ENCODE measurements around the gene OAT. TPM values are rescaled to one million over a fixed set of nuclear protein-coding genes. Genes with fewer than 3 reads are reported as not detected.

OAT gene
- total RNA-seq, 6 experiments from 2014 or later = 5.2 to 43.8 (median 20.1) TPM

- Histone ChIP-seq H3K27me3 (no peaks in the 10 kb centered on the region), H3K36me3 (no peaks in the 10 kb centered on the region)
Measured at GRCh38 chr10:124353896-124354295, 64.8 kb downstream of the OAT start.

GRCh38 chr10:124353091-124353815 lies 65.5 kb downstream of the OAT start:
- no peaks in the 10 kb centered on the region for H3K9me3 ChIP-seq
- H3K4me1 ChIP-seq = peaks cover 0 to 15% (median 3%) of the 10 kb centered on the region in 4 donors
- intact Hi-C loops (cut with DNase I) = no loop called here
- no peak for TF ChIP-seq POLR2A (IDR thresholded peaks at IDR 0.05)
- TF ChIP-seq, protein P1, sequence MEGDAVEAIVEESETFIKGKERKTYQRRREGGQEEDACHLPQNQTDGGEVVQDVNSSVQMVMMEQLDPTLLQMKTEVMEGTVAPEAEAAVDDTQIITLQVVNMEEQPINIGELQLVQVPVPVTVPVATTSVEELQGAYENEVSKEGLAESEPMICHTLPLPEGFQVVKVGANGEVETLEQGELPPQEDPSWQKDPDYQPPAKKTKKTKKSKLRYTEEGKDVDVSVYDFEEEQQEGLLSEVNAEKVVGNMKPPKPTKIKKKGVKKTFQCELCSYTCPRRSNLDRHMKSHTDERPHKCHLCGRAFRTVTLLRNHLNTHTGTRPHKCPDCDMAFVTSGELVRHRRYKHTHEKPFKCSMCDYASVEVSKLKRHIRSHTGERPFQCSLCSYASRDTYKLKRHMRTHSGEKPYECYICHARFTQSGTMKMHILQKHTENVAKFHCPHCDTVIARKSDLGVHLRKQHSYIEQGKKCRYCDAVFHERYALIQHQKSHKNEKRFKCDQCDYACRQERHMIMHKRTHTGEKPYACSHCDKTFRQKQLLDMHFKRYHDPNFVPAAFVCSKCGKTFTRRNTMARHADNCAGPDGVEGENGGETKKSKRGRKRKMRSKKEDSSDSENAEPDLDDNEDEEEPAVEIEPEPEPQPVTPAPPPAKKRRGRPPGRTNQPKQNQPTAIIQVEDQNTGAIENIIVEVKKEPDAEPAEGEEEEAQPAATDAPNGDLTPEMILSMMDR (IDR thresholded peaks at IDR 0.05) = no peak
- no peak for ATAC-seq
- no peak for DNase-seq
- H3K36me3 ChIP-seq = no peaks in the 10 kb centered on the region
- no peak overlapping the region for H3K27ac ChIP-seq
- no peak overlapping the region for H3K4me3 ChIP-seq
- WGBS (ENCODE audit: insufficient coverage, low coverage, low lambda C conversion rate, missing lambda C conversion rate) = 57% methylated on average over 4 of the region's 15 CpGs
- no peaks in the 10 kb centered on the region for H3K27me3 ChIP-seq

More at GRCh38 chr10:124353896-124354295, 64.8 kb downstream of the OAT start:
- ATAC-seq (no peak), DNase-seq (no peak)
- intact Hi-C loops (cut with DNase I) = no loop called here
- Histone ChIP-seq H3K4me1 (peaks cover 0 to 15% (median 3%) of the 10 kb centered on the region in 4 donors), H3K4me3 (no peak overlapping the region), H3K9me3 (no peaks in the 10 kb centered on the region), H3K27ac (no peak overlapping the region)
- WGBS (ENCODE audit: insufficient coverage, low coverage, low lambda C conversion rate, missing lambda C conversion rate) = 75% methylated on average over 5 of the region's 11 CpGs
- TF ChIP-seq, protein P1 (IDR thresholded peaks at IDR 0.05) = no peak
- TF ChIP-seq POLR2A (IDR thresholded peaks at IDR 0.05) = no peak

DNA sequence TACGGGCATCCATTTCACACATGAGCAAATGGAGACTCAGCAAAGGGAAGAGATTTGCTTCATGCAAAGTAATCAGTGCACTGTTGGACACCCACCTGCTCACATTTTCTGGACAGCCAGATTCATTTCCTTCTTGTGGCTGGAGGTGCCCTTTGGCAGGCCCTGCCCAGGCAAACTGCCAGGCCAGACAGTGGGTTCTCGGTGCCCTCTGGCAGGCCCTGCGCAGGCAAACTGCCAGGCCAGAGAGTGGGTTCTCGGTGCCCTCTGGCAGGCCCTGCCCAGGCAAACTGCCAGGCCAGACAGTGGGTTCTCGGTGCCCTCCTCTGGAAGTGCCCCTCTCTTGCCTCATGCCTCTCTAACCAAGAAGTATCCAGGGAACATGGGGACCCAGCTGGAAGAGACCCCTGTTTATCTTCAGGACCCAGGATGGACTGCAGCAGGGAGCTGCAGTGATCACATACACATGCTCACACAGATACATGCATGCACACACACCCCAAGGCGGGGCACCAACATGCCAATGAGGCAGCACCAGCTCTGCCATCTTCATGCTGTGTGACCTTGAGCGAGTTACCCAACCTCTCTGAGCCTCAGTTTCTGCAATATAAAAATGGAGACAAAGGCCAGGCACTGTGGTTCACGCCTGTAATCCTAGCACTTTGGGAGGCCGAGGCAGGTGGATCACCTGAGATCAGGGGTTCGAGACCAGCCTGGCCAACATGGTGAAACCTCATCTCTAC lies 67.1 kb downstream of the OAT start:
- peak; percentile 14 to 69 (median 34) for ATAC-seq
- whole genome bisulfite sequencing (ENCODE audit: insufficient coverage, low coverage, low lambda C conversion rate, missing lambda C conversion rate) = 63% methylated on average over 3 of the region's 10 CpGs
- no peaks in the 10 kb centered on the region for H3K27me3 ChIP-seq
- H3K9me3 ChIP-seq = no peaks in the 10 kb centered on the region
- no peak overlapping the region for H3K27ac ChIP-seq
- TF ChIP-seq POLR2A (IDR thresholded peaks at IDR 0.05) = no peak
- intact Hi-C loops (cut with DNase I) = no loop called here
- H3K4me1 ChIP-seq = peaks cover 0 to 11% (median 3%) of the 10 kb centered on the region in 4 donors
- no peak overlapping the region for H3K4me3 ChIP-seq
- DNase-seq = peak in 2 of 3 donors; percentile 69 to 72
- no peaks in the 10 kb centered on the region for H3K36me3 ChIP-seq

- Histone ChIP-seq H3K36me3 (no peaks in the 10 kb centered on the region), H3K27me3 (no peaks in the 10 kb centered on the region), H3K9me3 (no peaks in the 10 kb centered on the region), H3K4me3 (no peak overlapping the region), H3K4me1 (peaks cover 0 to 11% (median 3%) of the 10 kb centered on the region in 4 donors), H3K27ac (no peak overlapping the region)
- intact Hi-C loops (cut with DNase I) = no loop called here
- TF ChIP-seq POLR2A (IDR thresholded peaks at IDR 0.05) = no peak
- TF ChIP-seq, protein P1 (IDR thresholded peaks at IDR 0.05) = no peak
- DNase-seq (no peak), ATAC-seq (no peak)
- 96% methylated on average over 7 of the region's 8 CpGs for WGBS (ENCODE audit: insufficient coverage, low coverage, low lambda C conversion rate, missing lambda C conversion rate)
Measured at GRCh38 chr10:124350806-124351205, 67.9 kb downstream of the OAT start.

GRCh38 chr10:124349996-124350280 lies 68.8 kb downstream of the OAT start:
- no peaks in the 10 kb centered on the region for H3K9me3 ChIP-seq
- TF ChIP-seq, protein P1 (IDR thresholded peaks at IDR 0.05) = no peak
- no peak for TF ChIP-seq POLR2A (IDR thresholded peaks at IDR 0.05)
- H3K27me3 ChIP-seq = no peaks in the 10 kb centered on the region
- H3K4me3 ChIP-seq = no peak overlapping the region
- H3K4me1 ChIP-seq = peaks cover 0 to 11% (median 3%) of the 10 kb centered on the region in 4 donors
- ATAC-seq = no peak
- intact Hi-C loops (cut with DNase I) = no loop called here
- no peaks in the 10 kb centered on the region for H3K36me3 ChIP-seq
- WGBS (ENCODE audit: insufficient coverage, low coverage, low lambda C conversion rate, missing lambda C conversion rate) = no CpG with 5 or more reads among the region's 5 CpGs
- no peak for DNase-seq
- H3K27ac ChIP-seq = no peak overlapping the region
